ENCODE data around the gene ZRANB1.

Gene ZRANB1

DNA sequence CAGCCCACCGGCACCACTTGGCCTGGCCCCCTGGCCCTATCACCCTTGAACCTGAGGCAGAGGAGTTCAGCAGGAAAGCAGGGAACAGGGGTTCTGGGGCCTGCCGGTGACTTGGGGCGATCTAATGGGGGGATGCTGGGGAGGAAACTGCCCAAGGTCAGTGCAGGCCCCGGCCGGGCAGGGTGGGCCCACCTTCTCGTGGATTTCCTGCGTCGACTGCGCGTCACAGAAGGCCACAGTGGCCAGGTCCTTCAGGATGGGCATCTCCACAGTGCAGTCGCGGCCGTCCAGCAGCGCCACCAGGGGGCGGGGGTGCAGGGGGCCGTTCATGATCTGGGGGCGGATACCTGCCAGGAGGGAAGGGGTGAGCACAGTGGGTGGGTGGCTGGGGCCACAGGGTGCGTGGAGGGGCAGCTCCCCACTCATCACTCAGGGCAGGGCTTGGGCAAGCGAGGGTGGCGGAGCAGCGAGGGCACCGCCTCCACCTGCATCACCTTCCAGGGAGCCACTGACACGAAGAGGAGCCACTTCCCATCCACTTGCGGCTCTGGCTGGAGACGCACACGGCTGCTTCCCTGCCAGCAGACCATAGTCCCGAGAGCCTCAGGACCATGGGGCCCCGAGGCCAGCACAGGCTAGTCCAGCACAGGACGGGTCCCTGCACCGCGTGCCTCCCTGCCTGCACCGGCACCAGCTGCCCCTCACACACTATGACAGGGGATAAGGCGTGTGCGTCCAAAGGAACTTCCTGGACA, 61.4 kb downstream of the ZRANB1 start:
- Histone ChIP-seq H3K9ac (ENCODE audit: low read depth, low read length) (no peak overlapping the region), H3K27ac (ENCODE audit: low read length) (no peak overlapping the region), H3K4me3 (ENCODE audit: low read length) (no peak overlapping the region), H3K9me3 (ENCODE audit: insufficient read depth, low read depth, low read length) (no peaks in the 10 kb centered on the region), H3K36me3 (ENCODE audit: insufficient read depth, low read depth, low read length) (peaks cover 96% of the 10 kb centered on the region), H3K4me1 (ENCODE audit: insufficient read depth, low read length) (no peaks in the 10 kb centered on the region), H3K27me3 (ENCODE audit: insufficient read depth, low read length) (no peaks in the 10 kb centered on the region)

DNA sequence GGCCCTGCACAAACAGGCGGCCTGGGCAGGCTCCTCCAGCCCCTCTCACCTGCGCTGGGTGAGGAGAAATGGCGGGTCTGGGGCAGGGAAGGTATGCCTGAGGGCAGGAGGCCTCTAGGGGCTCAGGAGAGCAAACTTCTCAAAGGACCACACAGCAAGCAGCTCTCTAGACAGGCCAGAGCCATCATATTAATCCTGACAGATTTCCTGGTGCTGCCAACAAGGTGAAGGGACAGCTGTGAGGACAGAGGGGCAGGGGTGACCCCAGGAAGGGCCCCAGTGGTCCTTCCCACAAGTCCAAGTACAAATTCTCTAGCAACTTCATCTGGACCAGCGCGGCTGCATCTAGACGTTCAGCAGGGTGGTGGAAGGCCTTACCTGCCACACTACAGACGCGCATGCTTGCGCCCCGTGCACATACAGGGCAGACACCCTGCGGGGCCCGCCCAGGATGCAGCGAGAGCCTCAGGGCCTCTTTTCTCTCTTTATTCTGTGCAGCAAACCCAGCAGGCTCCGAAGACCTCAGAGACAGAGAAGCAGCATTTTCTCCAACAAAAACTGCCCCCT, 62.1 kb downstream of the ZRANB1 start:
- no peak overlapping the region for H3K4me3 ChIP-seq (ENCODE audit: low read length)
- no peak overlapping the region for H3K27ac ChIP-seq (ENCODE audit: low read length)
- H3K9ac ChIP-seq (ENCODE audit: low read depth, low read length): no peak overlapping the region
- H3K4me1 ChIP-seq (ENCODE audit: insufficient read depth, low read length): no peaks in the 10 kb centered on the region
- no peaks in the 10 kb centered on the region for H3K9me3 ChIP-seq (ENCODE audit: insufficient read depth, low read depth, low read length)
- H3K27me3 ChIP-seq (ENCODE audit: insufficient read depth, low read length): no peaks in the 10 kb centered on the region
- peaks cover 92% of the 10 kb centered on the region for H3K36me3 ChIP-seq (ENCODE audit: insufficient read depth, low read depth, low read length)

DNA sequence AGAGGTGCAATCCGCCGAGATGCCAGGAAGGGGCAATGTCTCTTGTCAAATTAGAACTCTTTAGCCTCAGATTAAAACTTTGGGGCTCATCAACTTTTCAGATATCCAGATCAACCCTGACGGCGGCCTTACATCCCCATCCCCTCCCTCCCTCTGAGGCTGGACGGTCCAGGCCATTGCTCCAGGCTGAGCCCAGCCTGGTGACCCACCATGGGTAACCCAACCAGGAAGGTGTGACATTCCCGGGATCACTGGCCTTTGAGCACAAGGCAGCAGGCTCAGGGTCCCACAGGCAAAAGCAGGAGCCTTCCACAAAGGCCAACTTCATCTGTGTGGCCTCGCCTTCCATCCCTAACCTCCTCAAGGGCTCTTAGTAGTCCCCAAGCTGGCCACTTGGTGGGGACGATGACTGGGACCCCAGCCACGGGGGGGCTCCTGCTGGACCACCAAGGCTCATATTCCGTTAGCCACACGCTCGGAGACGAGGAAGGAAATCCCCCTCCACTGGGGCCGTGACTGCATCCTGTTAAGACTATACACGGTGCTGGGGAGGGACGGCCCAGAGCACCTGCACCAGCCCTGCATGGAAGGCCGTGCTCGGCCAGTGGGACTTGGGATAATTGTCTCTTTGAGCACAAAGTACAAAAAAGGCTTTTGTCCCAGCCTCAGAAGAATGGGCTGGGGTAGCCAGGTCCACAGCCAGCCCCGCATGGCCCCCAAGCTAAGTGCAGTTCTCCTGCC, 62.8 kb downstream of the ZRANB1 start:
- no peaks in the 10 kb centered on the region for H3K9me3 ChIP-seq (ENCODE audit: insufficient read depth, low read depth, low read length)
- no peak overlapping the region for H3K9ac ChIP-seq (ENCODE audit: low read depth, low read length)
- H3K4me3 ChIP-seq (ENCODE audit: low read length): no peak overlapping the region
- H3K36me3 ChIP-seq (ENCODE audit: insufficient read depth, low read depth, low read length): peaks cover 84% of the 10 kb centered on the region
- H3K27ac ChIP-seq (ENCODE audit: low read length): no peak overlapping the region
- H3K27me3 ChIP-seq (ENCODE audit: insufficient read depth, low read length): no peaks in the 10 kb centered on the region
- no peaks in the 10 kb centered on the region; the same call in 1 of the 2 replicates for H3K4me1 ChIP-seq (ENCODE audit: insufficient read depth, low read length)

DNA sequence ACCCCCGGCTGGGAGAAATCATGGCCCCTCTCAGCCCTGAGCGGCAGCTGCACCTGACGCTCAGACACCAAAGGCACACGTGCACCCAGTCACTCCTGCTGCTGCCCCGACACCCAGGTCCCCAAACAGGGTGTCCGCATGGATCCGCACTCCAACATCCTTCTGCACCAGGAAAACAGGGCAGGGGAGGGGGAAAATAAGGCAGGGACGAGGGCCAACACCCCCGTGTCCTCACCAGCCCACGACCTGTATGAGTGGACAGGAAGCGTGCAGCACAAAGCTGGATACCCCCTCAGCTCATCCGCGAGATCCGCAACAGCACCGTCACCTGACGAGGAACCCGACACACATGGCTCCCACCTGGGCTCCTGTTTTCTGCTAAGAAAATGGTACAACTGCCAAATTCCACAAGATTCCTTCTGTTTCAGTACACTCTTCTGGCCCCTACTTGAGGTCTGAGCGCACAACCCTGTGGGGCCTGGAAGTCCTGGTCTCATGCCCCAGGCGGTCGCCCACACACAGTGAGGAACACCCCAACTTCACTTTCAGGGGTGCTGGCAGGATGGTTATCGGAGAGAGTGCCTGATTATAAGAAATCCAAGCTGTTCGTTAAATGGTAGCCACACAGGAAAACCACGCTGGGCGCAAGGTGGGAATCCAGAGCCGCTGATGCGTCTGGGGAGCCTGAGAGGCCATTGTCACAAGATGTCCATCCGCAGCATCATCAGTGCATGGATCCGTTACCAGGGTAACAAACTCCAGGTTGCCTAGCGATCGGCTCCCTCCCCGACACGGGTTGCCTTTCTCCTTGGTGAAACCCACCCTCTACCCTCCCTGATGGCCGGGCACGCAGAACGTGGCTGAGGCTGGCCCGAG, 63.6 kb downstream of the ZRANB1 start:
- Histone ChIP-seq H3K9me3 (ENCODE audit: insufficient read depth, low read depth, low read length) (no peaks in the 10 kb centered on the region), H3K36me3 (ENCODE audit: insufficient read depth, low read depth, low read length) (peaks cover 76% of the 10 kb centered on the region), H3K4me3 (ENCODE audit: low read length) (no peak overlapping the region), H3K4me1 (ENCODE audit: insufficient read depth, low read length) (peaks cover 4% of the 10 kb centered on the region), H3K9ac (ENCODE audit: low read depth, low read length) (no peak overlapping the region), H3K27me3 (ENCODE audit: insufficient read depth, low read length) (no peaks in the 10 kb centered on the region), H3K27ac (ENCODE audit: low read length) (no peak overlapping the region)

DNA sequence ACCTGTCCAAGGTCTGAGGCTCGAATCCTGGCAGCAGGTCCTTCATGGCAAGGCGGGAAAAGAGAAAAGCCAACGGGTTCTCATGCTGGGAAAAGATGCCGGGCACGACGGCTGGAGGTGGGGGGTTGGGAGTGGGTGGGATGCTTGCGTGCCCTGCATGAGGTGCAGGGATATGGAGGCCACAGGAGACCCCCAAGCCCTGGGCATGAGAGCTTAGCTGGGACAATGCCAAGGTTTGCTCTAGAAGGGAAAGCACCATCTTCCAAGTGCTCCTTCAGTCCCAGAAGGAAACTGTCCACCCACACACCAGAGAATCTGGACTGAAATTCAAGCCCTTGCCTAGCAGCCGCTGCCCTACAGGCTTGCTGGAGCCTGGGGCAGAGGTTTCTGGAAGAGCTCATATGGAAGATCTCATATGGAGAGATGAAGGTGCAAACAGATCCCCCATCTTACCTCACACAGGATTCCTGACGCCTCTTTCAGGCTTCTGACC, 64.3 kb downstream of the ZRANB1 start:
- Histone ChIP-seq H3K36me3 (ENCODE audit: insufficient read depth, low read depth, low read length) (peaks cover 72% of the 10 kb centered on the region), H3K27me3 (ENCODE audit: insufficient read depth, low read length) (no peaks in the 10 kb centered on the region), H3K4me3 (ENCODE audit: low read length) (no peak overlapping the region), H3K9ac (ENCODE audit: low read depth, low read length) (no peak overlapping the region), H3K9me3 (ENCODE audit: insufficient read depth, low read depth, low read length) (no peaks in the 10 kb centered on the region), H3K27ac (ENCODE audit: low read length) (no peak overlapping the region), H3K4me1 (ENCODE audit: insufficient read depth, low read length) (peaks cover 4% of the 10 kb centered on the region)

DNA sequence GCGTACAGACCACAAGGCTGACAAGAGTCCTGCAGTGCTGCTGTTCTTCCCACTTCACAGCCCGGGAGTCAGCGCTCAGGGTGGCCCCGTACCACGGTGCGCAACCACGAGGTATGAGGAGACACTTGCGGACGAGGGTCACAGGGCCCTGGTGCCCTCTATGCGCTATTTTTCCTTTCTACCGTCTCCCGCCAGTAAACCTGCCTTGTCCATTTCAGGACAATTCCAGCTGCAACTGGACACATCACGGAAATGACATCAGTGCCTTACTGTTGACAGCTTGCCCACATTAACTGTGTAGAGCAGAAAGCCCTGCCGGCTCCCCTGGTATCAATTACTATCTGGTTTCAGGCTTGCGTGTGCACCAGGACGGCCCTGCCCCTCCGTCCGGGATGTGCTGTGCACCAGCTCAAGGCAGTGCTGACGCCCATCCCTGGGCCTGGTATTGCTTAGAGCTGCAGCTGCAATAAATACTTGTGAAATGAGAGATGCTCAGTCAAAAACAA, 65.1 kb downstream of the ZRANB1 start:
- Histone ChIP-seq H3K27me3 (ENCODE audit: insufficient read depth, low read length) (no peaks in the 10 kb centered on the region), H3K27ac (ENCODE audit: low read length) (no peak overlapping the region), H3K36me3 (ENCODE audit: insufficient read depth, low read depth, low read length) (peaks cover 72% of the 10 kb centered on the region), H3K9me3 (ENCODE audit: insufficient read depth, low read depth, low read length) (no peaks in the 10 kb centered on the region), H3K4me1 (ENCODE audit: insufficient read depth, low read length) (peaks cover 4% of the 10 kb centered on the region), H3K9ac (ENCODE audit: low read depth, low read length) (no peak overlapping the region), H3K4me3 (ENCODE audit: low read length) (no peak overlapping the region)

DNA sequence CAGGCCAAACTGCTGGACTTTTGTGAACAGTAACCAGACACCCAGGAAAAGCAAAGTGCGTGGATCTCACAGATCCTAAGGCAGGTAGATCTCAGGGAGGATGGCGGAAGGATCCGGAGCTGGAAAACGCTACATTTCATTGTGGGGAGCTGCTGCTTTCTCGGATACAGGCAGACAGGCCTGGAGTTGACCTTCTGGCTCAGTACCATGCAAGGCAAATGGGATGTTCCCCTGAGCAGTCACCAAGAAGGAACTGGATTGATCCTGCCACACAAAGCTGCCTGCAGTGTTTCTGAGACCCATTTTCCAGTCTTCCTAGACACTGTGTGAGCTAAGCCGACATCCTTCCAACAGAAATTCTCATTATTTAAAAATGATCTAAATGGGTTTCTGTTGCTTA, 65.5 kb downstream of the ZRANB1 start:
- H3K36me3 ChIP-seq (ENCODE audit: insufficient read depth, low read depth, low read length): peaks cover 72% of the 10 kb centered on the region
- H3K9me3 ChIP-seq (ENCODE audit: insufficient read depth, low read depth, low read length): no peaks in the 10 kb centered on the region
- peaks cover 4% of the 10 kb centered on the region for H3K4me1 ChIP-seq (ENCODE audit: insufficient read depth, low read length)
- H3K27ac ChIP-seq (ENCODE audit: low read length): no peak overlapping the region
- no peak overlapping the region for H3K4me3 ChIP-seq (ENCODE audit: low read length)
- no peaks in the 10 kb centered on the region for H3K27me3 ChIP-seq (ENCODE audit: insufficient read depth, low read length)
- no peak overlapping the region for H3K9ac ChIP-seq (ENCODE audit: low read depth, low read length)

DNA sequence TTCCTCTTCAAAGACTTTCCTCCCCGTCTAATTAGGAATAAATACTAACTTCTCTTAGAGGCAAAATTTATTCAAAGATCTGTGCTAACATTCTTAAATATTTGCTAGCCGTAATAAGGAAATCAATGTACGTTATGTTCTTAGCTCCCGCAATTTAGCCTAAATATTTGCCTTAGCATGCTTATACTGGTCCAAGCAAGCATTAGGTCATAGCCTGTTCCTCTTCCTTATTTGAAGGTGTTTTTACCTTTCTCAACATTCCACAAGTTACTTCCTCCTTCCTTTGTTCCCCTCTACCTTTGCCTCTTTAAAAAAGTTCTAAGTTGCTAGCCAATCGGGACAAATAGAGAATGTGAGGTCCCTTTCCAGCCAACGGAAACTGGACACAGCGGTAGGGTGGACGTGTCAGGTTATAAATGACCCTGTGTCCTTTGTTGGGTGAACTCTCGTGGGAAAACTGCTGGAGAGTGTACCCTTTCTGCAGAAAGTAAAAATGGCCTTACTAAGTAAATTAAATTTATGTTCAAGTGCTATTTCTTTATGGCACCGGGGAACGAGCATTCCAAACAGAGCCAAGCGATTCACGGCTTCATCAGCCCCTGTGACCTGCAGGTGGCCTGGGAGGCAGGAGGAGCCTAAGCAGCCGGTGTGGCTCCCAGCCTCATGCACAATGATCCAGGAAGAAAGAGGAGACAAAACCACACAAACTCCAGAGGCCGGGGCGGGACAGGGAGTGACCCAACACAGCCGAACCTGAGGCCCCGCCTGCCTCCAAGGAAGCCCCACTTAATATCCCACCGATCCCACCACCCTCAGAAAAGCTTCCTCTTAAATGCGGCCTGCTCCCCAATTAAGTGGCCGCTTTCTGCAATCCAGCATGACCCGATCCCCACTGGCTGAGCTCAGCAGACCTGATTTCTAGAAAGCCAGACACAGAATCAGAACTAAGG, 67.0 kb downstream of the ZRANB1 start:
- Histone ChIP-seq H3K36me3 (ENCODE audit: insufficient read depth, low read depth, low read length) (peaks cover 69% of the 10 kb centered on the region), H3K9ac (ENCODE audit: low read depth, low read length) (no peak overlapping the region), H3K27ac (ENCODE audit: low read length) (no peak overlapping the region), H3K4me1 (ENCODE audit: insufficient read depth, low read length) (peaks cover 4% of the 10 kb centered on the region), H3K4me3 (ENCODE audit: low read length) (no peak overlapping the region), H3K27me3 (ENCODE audit: insufficient read depth, low read length) (no peaks in the 10 kb centered on the region), H3K9me3 (ENCODE audit: insufficient read depth, low read depth, low read length) (no peaks in the 10 kb centered on the region)

DNA sequence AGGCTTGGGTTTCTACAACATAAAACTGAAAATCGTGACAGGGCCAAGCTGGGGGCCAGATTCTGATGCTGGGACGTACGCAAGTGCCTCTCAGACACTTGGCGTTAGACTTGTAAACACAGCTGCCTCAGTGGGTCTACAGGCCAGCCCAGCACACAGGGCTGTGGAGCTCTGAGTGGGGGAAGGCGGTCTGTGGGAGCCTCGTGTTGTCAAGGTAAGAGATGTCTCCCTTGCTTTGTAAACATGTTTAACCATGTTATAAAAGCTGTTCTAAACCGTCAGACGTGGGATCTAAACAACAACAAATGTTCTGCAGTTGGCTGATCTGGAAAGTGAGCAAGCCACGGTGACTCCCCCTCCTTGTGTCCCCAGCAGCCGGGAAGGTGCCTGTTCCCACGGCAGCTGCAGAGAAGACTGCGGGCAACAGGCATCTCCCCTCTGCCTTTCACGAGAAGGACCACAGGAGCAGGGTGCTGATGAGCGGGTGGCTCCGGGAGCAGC, 67.8 kb downstream of the ZRANB1 start:
- no peak overlapping the region for H3K9ac ChIP-seq (ENCODE audit: low read depth, low read length)
- H3K27ac ChIP-seq (ENCODE audit: low read length): no peak overlapping the region
- peaks cover 66% of the 10 kb centered on the region for H3K36me3 ChIP-seq (ENCODE audit: insufficient read depth, low read depth, low read length)

DNA sequence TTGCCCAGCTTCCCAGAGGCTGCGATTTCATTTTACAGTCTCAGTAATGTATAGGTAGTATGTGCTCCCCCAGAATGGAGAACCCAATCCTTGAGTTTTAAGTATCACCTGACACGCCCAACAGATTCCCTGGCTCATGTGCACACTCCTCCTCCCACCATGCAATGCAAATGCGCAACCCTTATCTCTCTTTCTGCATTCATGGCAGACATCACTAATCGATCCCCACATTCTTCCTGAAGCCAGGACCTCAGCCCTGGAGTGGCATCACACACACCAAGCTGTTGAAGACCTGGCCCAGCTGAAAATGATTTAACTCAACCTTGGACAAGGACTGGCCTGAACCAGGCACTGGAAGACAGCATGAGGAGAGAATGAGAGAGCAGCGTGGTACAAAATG, 68.4 kb downstream of the ZRANB1 start:
- H3K9ac ChIP-seq (ENCODE audit: low read depth, low read length): no peak overlapping the region
- no peak overlapping the region for H3K27ac ChIP-seq (ENCODE audit: low read length)
- H3K36me3 ChIP-seq (ENCODE audit: insufficient read depth, low read depth, low read length): peaks cover 64% of the 10 kb centered on the region
- no peaks in the 10 kb centered on the region for H3K9me3 ChIP-seq (ENCODE audit: insufficient read depth, low read depth, low read length)
- peaks cover 4% of the 10 kb centered on the region for H3K4me1 ChIP-seq (ENCODE audit: insufficient read depth, low read length)
- no peak overlapping the region for H3K4me3 ChIP-seq (ENCODE audit: low read length)
- no peaks in the 10 kb centered on the region for H3K27me3 ChIP-seq (ENCODE audit: insufficient read depth, low read length)

More for the DNA sequence above, 67.8 kb downstream of the ZRANB1 start:
- no peaks in the 10 kb centered on the region for H3K9me3 ChIP-seq (ENCODE audit: insufficient read depth, low read depth, low read length)
- H3K4me3 ChIP-seq (ENCODE audit: low read length): no peak overlapping the region
- peaks cover 4% of the 10 kb centered on the region for H3K4me1 ChIP-seq (ENCODE audit: insufficient read depth, low read length)
- no peaks in the 10 kb centered on the region for H3K27me3 ChIP-seq (ENCODE audit: insufficient read depth, low read length)
